Measurements from ENCODE around the gene PRPS1. TPM values are rescaled to one million over a fixed set of nuclear protein-coding genes. Genes with fewer than 3 reads are reported as not detected.
A peak's percentile ranks its signal among the peaks of the same experiment; 100 is the strongest.

Gene PRPS1
- total RNA-seq, 2 experiments from 2014 or later, result 66.5 to 70.4 TPM

GRCh38 chrX:107654872-107655761, 26.8 kb downstream of the PRPS1 start:
- Histone ChIP-seq H3K4me1 (ENCODE audit: insufficient read depth, low read length) (peaks cover 12% of the 10 kb centered on the region), H3K4me3 (ENCODE audit: low read length) (no peak overlapping the region), H3K27ac (ENCODE audit: low read depth in 1 of 2, low read length in 2 of 2) (no peak overlapping the region), H3K36me3 (ENCODE audit: insufficient read depth, low read length) (peaks cover 7% of the 10 kb centered on the region), H3K27me3 (ENCODE audit: control insufficient read depth in 1 of 2, insufficient read depth in 2 of 2, low read length in 2 of 2) (no peaks in the 10 kb centered on the region), H3K9me3 (ENCODE audit: control insufficient read depth in 1 of 2, insufficient read depth in 1 of 2, low read length in 2 of 2) (no peaks in the 10 kb centered on the region)
- no peak overlapping the region for H3K4me3 Mint-ChIP-seq
- peaks cover 13% of the 10 kb centered on the region for H3K36me3 Mint-ChIP-seq (ENCODE audit: low read depth)
- peak; percentile 92 for ATAC-seq (ENCODE audit: poor library complexity)
- no peaks in the 10 kb centered on the region for H3K27me3 Mint-ChIP-seq
- H3K4me1 Mint-ChIP-seq (ENCODE audit: low read depth), result peaks cover 29% of the 10 kb centered on the region
- CTCF ChIA-PET, result interaction anchor here (0.7 to 9.5 kb wide), 6 partner anchors 13 to 120 kb away, joined by 3 to 92 read pairs (median 4); partner anchors contain the start of genes NCBP2L, PRPS1 and TSC22D3
- peak; percentile 49 to 81 (median 64) for DNase-seq
- intact Hi-C loops (cut with DNase I, micrococcal nuclease), result loop anchor here (5.0 kb wide), 3 partner anchors 62 to 417 kb away; no protein-coding TSS in a partner anchor
- no peaks in the 10 kb centered on the region for H3K9me3 Mint-ChIP-seq
- POLR2A ChIA-PET, result interaction anchor here (0.6 to 3.9 kb wide), 6 partner anchors 19 to 607 kb away, joined by 3 to 12 read pairs (median 4); partner anchors contain the start of gene NCBP2L
- H3K27ac Mint-ChIP-seq, result peak overlapping the region; percentile 13
- peak; percentile 72 for TF ChIP-seq CTCF (IDR thresholded peaks at IDR 0.05)

GRCh38 chrX:107656978-107657377, 28.7 kb downstream of the PRPS1 start:
- Mint-ChIP-seq H3K27ac (no peak overlapping the region), H3K9me3 (no peaks in the 10 kb centered on the region), H3K36me3 (ENCODE audit: low read depth) (peaks cover 1% of the 10 kb centered on the region), H3K27me3 (no peaks in the 10 kb centered on the region), H3K4me1 (ENCODE audit: low read depth) (peaks cover 29% of the 10 kb centered on the region), H3K4me3 (no peak overlapping the region)
- no peaks in the 10 kb centered on the region for H3K27me3 ChIP-seq (ENCODE audit: control insufficient read depth in 1 of 2, insufficient read depth in 2 of 2, low read length in 2 of 2)
- peaks cover 12% of the 10 kb centered on the region for H3K4me1 ChIP-seq (ENCODE audit: insufficient read depth, low read length)
- H3K4me3 ChIP-seq (ENCODE audit: low read length), result no peak overlapping the region
- CTCF ChIA-PET, result interaction anchor here (5.2 to 9.5 kb wide), 2 partner anchors 16 to 119 kb away, joined by 29 to 92 read pairs; partner anchors contain the start of genes NCBP2L and TSC22D3
- ATAC-seq (ENCODE audit: poor library complexity) (no peak), DNase-seq (no peak)
- H3K27ac ChIP-seq (ENCODE audit: low read depth in 1 of 2, low read length in 2 of 2), result no peak overlapping the region
- POLR2A ChIA-PET, result interaction anchor here (3.6 to 3.9 kb wide), 2 partner anchors 60 to 119 kb away, joined by 12 to 23 read pairs; partner anchors contain the start of genes NCBP2L and TSC22D3
- TF ChIP-seq CTCF (IDR thresholded peaks at IDR 0.05), result no peak
- intact Hi-C loops (cut with DNase I, micrococcal nuclease), result loop anchor here (5.0 kb wide), 3 partner anchors 60 to 415 kb away; no protein-coding TSS in a partner anchor
- no peaks in the 10 kb centered on the region for H3K9me3 ChIP-seq (ENCODE audit: control insufficient read depth in 1 of 2, insufficient read depth in 1 of 2, low read length in 2 of 2)
- H3K36me3 ChIP-seq (ENCODE audit: insufficient read depth, low read length), result peaks cover 4% of the 10 kb centered on the region

GRCh38 chrX:107658660-107659059, 30.4 kb downstream of the PRPS1 start:
- Histone ChIP-seq H3K27ac (ENCODE audit: low read depth in 1 of 2, low read length in 2 of 2) (no peak overlapping the region), H3K4me1 (ENCODE audit: insufficient read depth, low read length) (peaks cover 12% of the 10 kb centered on the region), H3K4me3 (ENCODE audit: low read length) (no peak overlapping the region), H3K36me3 (ENCODE audit: insufficient read depth, low read length) (no peaks in the 10 kb centered on the region), H3K27me3 (ENCODE audit: control insufficient read depth in 1 of 2, insufficient read depth in 2 of 2, low read length in 2 of 2) (no peaks in the 10 kb centered on the region), H3K9me3 (ENCODE audit: control insufficient read depth in 1 of 2, insufficient read depth in 1 of 2, low read length in 2 of 2) (no peaks in the 10 kb centered on the region)
- no peak for DNase-seq
- H3K4me1 Mint-ChIP-seq (ENCODE audit: low read depth), result peaks cover 29% of the 10 kb centered on the region
- intact Hi-C loops (cut with DNase I, micrococcal nuclease), result loop anchor here (1.0 to 5.0 kb wide), 6 partner anchors 59 to 414 kb away; partner anchors contain the start of gene NCBP2L (in 2 of the 2)
- H3K9me3 Mint-ChIP-seq, result no peaks in the 10 kb centered on the region
- no peak overlapping the region for H3K27ac Mint-ChIP-seq
- no peak overlapping the region for H3K4me3 Mint-ChIP-seq
- POLR2A ChIA-PET, result interaction anchor here (1.7 to 3.7 kb wide), 3 partner anchors 15 to 118 kb away, joined by 12 to 23 read pairs (median 16); partner anchors contain the start of genes NCBP2L and TSC22D3
- CTCF ChIA-PET, result interaction anchor here (1.2 to 9.5 kb wide), 4 partner anchors 14 to 415 kb away, joined by 3 to 92 read pairs (median 18); partner anchors contain the start of genes NCBP2L and TSC22D3
- H3K27me3 Mint-ChIP-seq, result no peaks in the 10 kb centered on the region
- ATAC-seq (ENCODE audit: poor library complexity), result no peak
- TF ChIP-seq CTCF (IDR thresholded peaks at IDR 0.05), result no peak
- no peaks in the 10 kb centered on the region for H3K36me3 Mint-ChIP-seq (ENCODE audit: low read depth)
